Measurements from ENCODE around the gene XYLB. TPM values are rescaled to one million over a fixed set of nuclear protein-coding genes. Genes with fewer than 3 reads are reported as not detected.

Gene XYLB
- total and polyA plus RNA-seq, 2 of the 13 experiments (the other 11 are each of a cell fraction or from before 2014, with no cell fraction given): 25.9 to 30.0 TPM

- TF ChIP-seq PTBP1 (IDR thresholded peaks at IDR 0.05; ENCODE audit: low read depth, low read length, poor library complexity, severe bottlenecking) (no peak), ZNF850 (CRISPR knock-in tag; conservative IDR thresholded peaks at IDR 0.05) (no peak), ZNF576 (CRISPR knock-in tag; IDR thresholded peaks at IDR 0.05) (peak; percentile 92; the same call in 1 of the 2 replicates), ZNF501 (CRISPR knock-in tag; IDR thresholded peaks at IDR 0.05) (peak; percentile 80), NFE2L1 (CRISPR knock-in tag; IDR thresholded peaks at IDR 0.05; ENCODE audit: borderline replicate concordance) (peak; percentile 24; the same call in 1 of the 2 replicates), FOXA1 (IDR thresholded peaks at IDR 0.05) (no peak), FOXA1 (CRISPR knock-in tag; IDR thresholded peaks at IDR 0.05) (peak; percentile 22; the same call in 1 of the 2 replicates), REL (CRISPR knock-in tag; conservative IDR thresholded peaks at IDR 0.05) (peak; percentile 74; the same call in 1 of the 2 replicates), ZSCAN21 (CRISPR knock-in tag; IDR thresholded peaks at IDR 0.05; ENCODE audit: borderline replicate concordance) (peak; percentile 69; the same call in 1 of the 2 replicates), DBP (CRISPR knock-in tag; IDR thresholded peaks at IDR 0.05; ENCODE audit: not compliant biosample characterization) (no peak), CTCF (CRISPR knock-in tag; IDR thresholded peaks at IDR 0.05) (peak; percentile 96), ELF4 (CRISPR knock-in tag; IDR thresholded peaks at IDR 0.05; ENCODE audit: borderline replicate concordance) (no peak), ZNF891 (CRISPR knock-in tag; IDR thresholded peaks at IDR 0.05) (peak; percentile 87; the same call in 1 of the 2 replicates), FOXK1 (CRISPR knock-in tag; IDR thresholded peaks at IDR 0.05; ENCODE audit: borderline replicate concordance, low read depth) (0 out of 2 replicates have a peak, but pooled peaks have one; percentile 39), MAF1 (CRISPR knock-in tag; IDR thresholded peaks at IDR 0.05; ENCODE audit: borderline replicate concordance) (peak; percentile 74; the same call in 1 of the 2 replicates), SALL1 (CRISPR knock-in tag; IDR thresholded peaks at IDR 0.05) (peak; percentile 97), ZBTB49 (CRISPR knock-in tag; IDR thresholded peaks at IDR 0.05; ENCODE audit: borderline replicate concordance) (no peak), RXRA (CRISPR knock-in tag; IDR thresholded peaks at IDR 0.05) (peak; percentile 82), ZNF800 (CRISPR knock-in tag; IDR thresholded peaks at IDR 0.05) (peak; percentile 83), REXO4 (CRISPR knock-in tag; IDR thresholded peaks at IDR 0.05; ENCODE audit: borderline replicate concordance) (0 out of 2 replicates have a peak, but pooled peaks have one; percentile 11), KMT2A (CRISPR knock-in tag; IDR thresholded peaks at IDR 0.05) (peak; percentile 88)
Observed at GRCh38 chr3:38346587-38347410, at the start of gene XYLB (continued).

Data from HepG2 (cell line).